GM04503 (cell line): ENCODE results near the gene BMPR1A.

ENCODE experiments used
- DNase-seq: peaks from one replicate; pipeline ENCODE4 v3.0.0-alpha.2; 2012; ENCODE audit warnings: low read depth

BMPR1A gene

DNA sequence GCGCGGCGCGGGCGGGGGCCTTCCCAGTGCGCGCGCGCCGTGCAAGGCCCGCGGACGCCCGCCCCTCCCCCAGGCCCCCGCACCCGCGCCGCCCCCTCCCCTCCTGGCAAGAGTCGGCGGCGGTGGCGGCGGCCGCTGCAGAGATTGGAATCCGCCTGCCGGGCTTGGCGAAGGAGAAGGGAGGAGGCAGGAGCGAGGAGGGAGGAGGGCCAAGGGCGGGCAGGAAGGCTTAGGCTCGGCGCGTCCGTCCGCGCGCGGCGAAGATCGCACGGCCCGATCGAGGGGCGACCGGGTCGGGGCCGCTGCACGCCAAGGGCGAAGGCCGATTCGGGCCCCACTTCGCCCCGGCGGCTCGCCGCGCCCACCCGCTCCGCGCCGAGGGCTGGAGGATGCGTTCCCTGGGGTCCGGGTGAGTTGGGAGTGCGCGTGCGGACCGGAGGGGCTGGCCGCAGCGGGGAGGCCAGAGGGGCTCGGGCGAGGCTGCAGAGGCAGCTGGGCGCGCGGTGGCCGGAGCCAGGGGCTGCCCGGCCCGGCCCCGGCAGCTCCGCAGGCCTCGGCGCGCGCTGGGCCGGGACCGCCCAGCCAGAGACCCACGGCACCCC is at the start of gene BMPR1A:
TSS of gene BMPR1A (plus strand) at position 109 of the 602 bp plus-strand sequence. CDS start 119,400 bp downstream, outside the sequence.
- no peak for DNase-seq

- DNase-seq = no peak
These were observed 49.4 kb upstream of the BMPR1A start for GRCh38 chr10:86706977-86707376.

DNA sequence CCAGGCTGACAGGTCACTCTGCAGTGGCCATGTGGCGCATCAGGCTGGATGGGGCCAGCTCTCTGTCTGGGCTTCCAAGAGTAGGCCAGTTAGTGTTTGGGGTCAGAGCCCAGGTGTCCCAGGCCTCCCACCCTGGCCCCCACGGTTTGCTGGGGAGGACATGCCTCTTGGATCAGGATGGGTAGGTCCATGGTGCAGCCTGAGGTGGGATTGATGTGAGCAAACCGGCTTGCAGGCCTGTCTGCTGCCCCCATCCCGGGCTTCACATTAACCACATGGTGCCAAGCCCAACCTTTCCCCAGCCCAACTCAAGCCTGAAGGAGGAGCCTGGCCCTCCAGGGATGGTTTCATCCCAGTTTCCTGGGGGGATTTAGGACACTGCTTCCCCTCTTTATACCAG is 48.9 kb upstream of the BMPR1A start:
- no peak for DNase-seq

GRCh38 chr10:86708068-86708782 is 48.2 kb upstream of the BMPR1A start:
- no peak for DNase-seq

DNA sequence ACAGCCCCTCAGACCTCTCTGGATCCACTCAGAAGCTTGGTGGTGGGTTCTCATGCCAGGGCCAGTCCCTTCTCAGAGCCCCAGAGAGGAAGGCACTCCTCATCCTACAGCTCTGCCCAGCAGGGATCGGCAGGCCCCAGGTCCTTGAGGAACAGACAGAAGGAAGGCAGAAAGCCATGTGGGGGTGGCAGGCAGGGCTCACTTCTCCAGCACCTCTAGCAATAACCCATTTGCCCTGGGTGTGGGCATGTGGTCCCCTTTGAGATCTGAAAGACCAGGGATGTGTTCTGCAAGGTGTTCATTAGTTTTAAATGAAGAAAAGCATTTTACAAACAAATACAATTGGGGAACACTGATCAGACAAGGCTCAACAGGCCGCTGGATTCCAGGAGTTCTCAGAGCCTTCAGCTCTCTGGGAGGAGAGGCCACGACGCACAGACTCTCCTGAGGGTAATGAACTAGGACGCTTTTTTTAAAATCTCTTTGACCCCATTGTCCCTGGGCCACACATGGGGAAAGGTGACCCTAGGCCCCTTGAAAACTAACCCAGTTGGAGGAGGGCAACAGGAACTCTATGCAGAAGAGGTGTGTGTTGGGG is 47.5 kb upstream of the BMPR1A start:
- DNase-seq = no peak

GRCh38 chr10:86709396-86710185 is 46.8 kb upstream of the BMPR1A start:
- DNase-seq = no peak

GRCh38 chr10:86710987-86711512 is 45.4 kb upstream of the BMPR1A start:
- DNase-seq = peak; percentile 50

DNA sequence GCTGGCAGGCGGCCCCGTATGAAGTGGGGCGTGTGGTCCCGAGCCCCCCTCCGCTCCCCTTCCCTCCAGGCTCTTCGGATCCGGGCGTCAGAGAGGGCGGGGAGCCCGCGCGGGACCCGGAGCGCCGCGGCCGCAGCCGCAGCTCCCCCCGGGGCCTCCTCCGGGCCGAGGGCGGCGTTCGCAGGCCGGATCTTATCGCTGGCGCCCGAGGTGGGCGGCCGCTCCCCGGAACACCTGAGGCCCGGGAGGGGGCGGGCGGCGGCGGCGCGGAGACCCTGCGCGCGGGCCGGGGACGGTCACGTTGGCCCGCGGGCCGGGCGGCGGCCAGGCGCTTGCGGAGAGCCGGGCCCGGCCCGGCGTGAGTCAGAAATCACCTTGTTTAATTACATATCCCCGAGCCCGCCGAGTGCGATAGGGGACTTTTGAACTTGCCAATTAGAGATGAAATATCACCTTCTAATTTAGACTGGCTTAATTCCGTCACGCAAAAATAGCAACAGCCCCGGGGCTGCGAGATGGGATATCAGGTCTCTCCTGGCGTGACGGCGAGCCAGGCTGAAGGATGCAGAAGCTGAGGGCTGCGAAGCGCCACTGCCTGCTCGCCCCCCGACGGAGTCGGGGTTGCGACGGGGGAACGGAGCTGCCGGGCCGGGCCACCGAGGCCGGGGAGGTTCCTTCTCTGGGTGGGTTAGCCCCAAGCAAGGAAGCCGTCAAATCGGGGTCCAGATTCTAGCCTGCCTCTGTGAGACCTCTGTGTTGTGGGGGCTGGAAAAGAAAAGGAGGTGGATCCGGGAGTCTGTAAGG is 44.7 kb upstream of the BMPR1A start:
- DNase-seq = no peak

- no peak for DNase-seq
These were observed 44.1 kb upstream of the BMPR1A start for GRCh38 chr10:86712317-86712707.

- DNase-seq = no peak
These were observed 41.1 kb upstream of the BMPR1A start for GRCh38 chr10:86715156-86715795.

DNA sequence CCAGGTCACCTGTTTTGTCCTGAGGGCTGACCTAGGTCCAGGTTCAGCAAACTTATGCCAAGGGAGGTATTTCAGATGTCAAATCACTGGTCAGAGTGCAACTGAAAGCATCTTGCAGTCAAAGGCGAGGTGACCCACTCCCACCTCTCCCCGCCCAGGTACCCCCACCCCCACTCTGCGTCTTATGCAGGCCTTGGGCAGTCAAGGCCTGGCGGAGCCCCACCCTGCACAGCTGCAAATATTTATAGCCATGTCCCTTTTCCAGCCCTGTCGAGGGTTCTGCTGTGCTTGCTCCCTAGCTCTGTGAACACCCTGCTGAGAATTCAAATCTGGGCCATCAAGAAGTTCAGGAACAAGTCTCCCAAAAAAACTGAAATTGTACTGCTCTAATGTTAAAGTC is 40.6 kb upstream of the BMPR1A start:
- DNase-seq = no peak

- DNase-seq = no peak
These were observed 40.0 kb upstream of the BMPR1A start for GRCh38 chr10:86716466-86716865.

DNA sequence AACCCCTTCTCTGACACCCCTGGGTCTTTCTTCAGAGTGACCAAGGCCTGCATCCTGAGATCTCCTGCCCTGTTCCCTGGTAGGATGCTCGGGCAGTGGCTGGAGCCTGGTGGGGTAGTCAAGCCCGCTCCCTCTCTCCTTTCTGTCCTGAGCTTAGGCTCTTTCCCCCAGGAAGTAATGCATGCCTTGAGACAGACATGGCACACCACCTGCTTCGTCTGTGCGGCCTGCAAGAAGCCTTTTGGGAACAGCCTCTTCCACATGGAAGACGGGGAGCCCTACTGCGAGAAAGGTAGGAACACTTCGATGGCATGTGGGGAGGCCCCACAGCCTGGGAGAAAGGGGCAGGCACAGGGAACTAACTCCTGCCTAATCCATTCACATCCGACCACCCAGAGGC is 37.9 kb upstream of the BMPR1A start:
- no peak for DNase-seq

DNA sequence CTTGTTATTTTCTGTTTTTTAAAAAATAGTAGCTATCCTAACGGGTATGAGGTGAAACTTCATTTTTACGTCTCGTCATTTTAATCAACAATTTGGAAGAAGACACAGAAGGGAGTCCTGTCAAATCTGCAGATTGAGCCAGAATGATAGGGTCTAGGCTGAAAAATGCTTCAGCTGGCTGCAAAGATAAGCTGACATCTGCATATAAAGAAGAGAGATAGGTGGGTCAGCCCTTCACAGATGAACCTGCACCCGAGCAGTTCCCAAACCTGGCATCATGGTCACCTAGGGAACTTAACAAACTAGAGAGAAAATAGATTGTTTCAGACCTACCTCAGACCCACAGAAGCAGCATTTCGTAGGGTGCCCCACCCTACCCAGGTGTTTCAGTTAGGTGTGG is 35.2 kb upstream of the BMPR1A start:
- DNase-seq = no peak

GRCh38 chr10:86723009-86723408 is 33.4 kb upstream of the BMPR1A start:
- DNase-seq = no peak

- no peak for DNase-seq
These were observed 32.0 kb upstream of the BMPR1A start for GRCh38 chr10:86724445-86724844.

DNA sequence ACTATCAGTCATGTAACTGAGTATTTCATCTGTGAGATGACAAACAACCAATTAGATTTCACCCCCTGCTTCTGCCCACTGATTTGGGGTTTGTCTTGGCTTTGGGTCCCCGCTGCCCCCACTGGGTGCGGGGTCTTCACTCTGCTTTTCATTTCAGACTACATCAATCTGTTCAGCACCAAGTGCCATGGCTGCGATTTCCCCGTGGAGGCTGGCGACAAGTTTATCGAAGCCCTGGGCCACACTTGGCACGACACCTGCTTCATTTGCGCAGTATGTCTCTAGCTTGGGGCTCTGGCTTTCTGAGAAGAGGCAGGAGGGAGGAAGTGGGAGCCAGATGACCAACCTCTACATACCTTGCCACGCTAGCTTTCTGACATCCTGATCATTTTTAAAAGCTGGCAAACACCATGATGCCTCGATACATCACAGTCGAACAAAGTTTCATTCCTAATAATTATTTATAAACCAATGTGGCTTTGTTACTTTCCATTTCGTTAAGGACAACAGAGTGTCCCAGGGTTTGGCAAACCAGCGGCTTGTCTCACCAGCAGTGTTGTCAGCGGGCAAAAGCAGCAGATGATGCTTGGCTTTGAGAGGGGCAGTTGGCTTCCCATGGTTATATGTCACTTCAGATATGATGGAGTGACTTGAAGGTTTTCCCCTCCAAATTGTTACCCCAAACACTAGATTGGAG is 30.3 kb upstream of the BMPR1A start:
- no peak for DNase-seq

- DNase-seq = no peak
These were observed 29.8 kb upstream of the BMPR1A start for GRCh38 chr10:86726677-86726999.

DNA sequence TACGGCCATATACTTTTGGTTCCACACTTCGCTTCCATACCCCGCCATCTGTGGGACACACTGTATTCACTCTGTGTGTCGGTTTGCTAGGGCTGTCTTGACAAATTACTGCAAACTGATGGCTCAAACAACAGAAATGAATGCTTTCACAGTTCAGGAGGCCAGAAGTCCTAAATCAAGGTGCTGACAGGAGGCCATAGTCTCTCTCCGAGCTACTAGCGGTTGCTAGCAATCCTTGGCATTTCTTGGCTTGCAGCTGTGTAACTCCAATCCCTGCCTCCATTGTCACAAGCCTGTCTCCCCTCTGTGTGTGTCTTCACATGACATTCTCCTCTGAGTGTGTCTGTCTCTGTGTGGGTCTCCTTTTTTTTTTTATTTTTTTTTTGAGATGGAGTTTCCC is 28.9 kb upstream of the BMPR1A start:
- DNase-seq = no peak

GRCh38 chr10:86728056-86728455 is 28.4 kb upstream of the BMPR1A start:
- DNase-seq = no peak

DNA sequence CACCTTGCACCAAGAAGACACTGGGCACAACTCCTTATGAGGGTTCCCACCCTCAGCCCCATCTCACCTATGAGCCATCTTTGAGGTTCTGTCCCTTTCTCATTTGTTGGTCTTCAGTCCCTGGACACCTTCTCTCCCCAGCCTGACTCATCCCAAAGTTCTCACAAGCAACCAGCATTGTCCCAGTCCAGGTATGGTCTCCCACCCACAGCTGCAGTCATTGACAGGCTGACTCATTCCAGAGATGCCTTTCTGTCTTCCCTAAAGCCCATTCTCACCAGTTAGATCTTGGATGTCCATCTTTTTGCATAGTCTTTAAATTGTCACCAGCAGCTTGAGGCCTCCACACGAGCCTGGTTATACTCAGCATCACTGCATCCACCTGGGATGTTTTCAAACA is 26.7 kb upstream of the BMPR1A start:
- DNase-seq = no peak
